Ascending aorta (tissue), 2 donors: ENCODE data around the gene GNAI2. TPM values are rescaled to one million over a fixed set of nuclear protein-coding genes. Genes with fewer than 3 reads are reported as not detected.
A peak's percentile ranks its signal among the peaks of the same experiment; 100 is the strongest.

Source experiments
- DNase-seq, 2 donors: peaks; one replicate each; pipeline ENCODE4 v3.0.0-alpha.2; 2019; ENCODE audit warnings: low spot score in 2 of 2
- H3K27ac ChIP-seq, 2 donors: fragments of 200-600 bp; sonication (generic); one replicate each; pipeline ENCODE4 v1.5.1; 2016 to 2017; ENCODE audit warnings: mild to moderate bottlenecking in 1 of 2
- H3K27me3 ChIP-seq: fragments of 200-600 bp; sonication (generic); one replicate; pipeline ENCODE4 v1.5.1; 2017
- H3K36me3 ChIP-seq, 2 donors: fragments of 200-600 bp; sonication (generic); one replicate each; pipeline ENCODE4 v1.5.1; 2016
- H3K4me1 ChIP-seq, 2 donors: fragments of 200-600 bp; sonication (generic); one replicate each; pipeline ENCODE4 v1.5.1; 2016 to 2017; ENCODE audit warnings: mild to moderate bottlenecking in 1 of 2
- H3K4me3 ChIP-seq, 2 donors: fragments of 200-600 bp; sonication (generic); one replicate each; pipeline ENCODE4 v1.5.1; 2016 to 2017; ENCODE audit warnings: mild to moderate bottlenecking in 1 of 2
- H3K9me3 ChIP-seq, 2 donors: fragments of 200-600 bp; sonication (generic); one replicate each; pipeline ENCODE4 v1.5.1; 2016
- intact Hi-C: fragments of 100-400 bp; cut with DNase I; formaldehyde crosslinking; loops from one replicate; pipeline ENCODE4 v1.15.1; 2023
- total RNA-seq: library from RNA; depleted of rRNA; stranded (reverse); fragments of >200 nt; gene quantifications from one replicate; pipeline ENCODE4 v1.1.0, GENCODE V29; 2016
- TF ChIP-seq, protein P1 (sequence below), 3 experiments: fragments of 200-600 bp in 2 of 3; fragments of 450-650 bp in 1 of 3; sonication (generic) in 2 of 3; IDR thresholded peaks; one replicate each; pipeline ENCODE4 v1.5.1; 2016 to 2019; ENCODE audit warnings: antibody characterized with exemption in 3 of 3, mild to moderate bottlenecking in 1 of 3, moderate library complexity in 1 of 3

Gene GNAI2
- total RNA-seq, 1 donor from 2014 or later, result 283 TPM

DNA sequence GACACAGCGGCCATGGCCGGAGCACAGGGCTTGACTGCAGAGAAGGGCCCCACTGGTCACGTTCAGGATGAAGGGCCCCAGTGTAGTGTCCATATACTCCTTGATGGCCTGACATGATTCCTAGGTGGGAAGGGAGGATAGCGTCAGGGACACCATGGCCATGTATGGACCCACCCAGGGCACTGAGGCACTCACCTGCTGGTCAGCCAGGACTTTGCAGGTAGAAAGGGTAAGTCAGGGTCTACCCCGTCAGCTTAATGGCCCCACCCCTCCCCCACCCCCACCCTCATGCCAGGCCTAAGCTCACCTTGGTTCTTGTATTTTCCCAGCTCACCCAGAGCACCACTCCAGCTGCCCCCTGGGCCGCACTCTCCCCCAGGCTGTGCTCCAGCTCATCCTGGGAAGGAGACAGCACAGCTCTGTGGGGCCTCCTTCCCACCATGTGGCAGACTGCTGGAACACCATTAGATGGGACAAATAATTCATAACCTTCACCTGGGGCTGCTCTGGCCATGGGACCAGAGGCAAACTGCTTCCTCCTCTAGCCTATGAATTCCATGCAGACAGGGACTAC, 64.8 kb downstream of the GNAI2 start:
- peak overlapping the region; percentile 77 to 78 for H3K27ac ChIP-seq
- H3K27me3 ChIP-seq, result no peaks in the 10 kb centered on the region
- peaks cover 13 to 19% of the 10 kb centered on the region in 2 donors for H3K4me1 ChIP-seq
- peak overlapping the region in 1 of 2 donors; percentile 89 for H3K4me3 ChIP-seq
- no peak for DNase-seq
- TF ChIP-seq, protein P1, sequence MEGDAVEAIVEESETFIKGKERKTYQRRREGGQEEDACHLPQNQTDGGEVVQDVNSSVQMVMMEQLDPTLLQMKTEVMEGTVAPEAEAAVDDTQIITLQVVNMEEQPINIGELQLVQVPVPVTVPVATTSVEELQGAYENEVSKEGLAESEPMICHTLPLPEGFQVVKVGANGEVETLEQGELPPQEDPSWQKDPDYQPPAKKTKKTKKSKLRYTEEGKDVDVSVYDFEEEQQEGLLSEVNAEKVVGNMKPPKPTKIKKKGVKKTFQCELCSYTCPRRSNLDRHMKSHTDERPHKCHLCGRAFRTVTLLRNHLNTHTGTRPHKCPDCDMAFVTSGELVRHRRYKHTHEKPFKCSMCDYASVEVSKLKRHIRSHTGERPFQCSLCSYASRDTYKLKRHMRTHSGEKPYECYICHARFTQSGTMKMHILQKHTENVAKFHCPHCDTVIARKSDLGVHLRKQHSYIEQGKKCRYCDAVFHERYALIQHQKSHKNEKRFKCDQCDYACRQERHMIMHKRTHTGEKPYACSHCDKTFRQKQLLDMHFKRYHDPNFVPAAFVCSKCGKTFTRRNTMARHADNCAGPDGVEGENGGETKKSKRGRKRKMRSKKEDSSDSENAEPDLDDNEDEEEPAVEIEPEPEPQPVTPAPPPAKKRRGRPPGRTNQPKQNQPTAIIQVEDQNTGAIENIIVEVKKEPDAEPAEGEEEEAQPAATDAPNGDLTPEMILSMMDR (IDR thresholded peaks at IDR 0.05), result no peak
- no peaks in the 10 kb centered on the region for H3K9me3 ChIP-seq
- peaks cover 0 to 10% of the 10 kb centered on the region in 2 donors for H3K36me3 ChIP-seq
- intact Hi-C loops, result no loop called here

DNA sequence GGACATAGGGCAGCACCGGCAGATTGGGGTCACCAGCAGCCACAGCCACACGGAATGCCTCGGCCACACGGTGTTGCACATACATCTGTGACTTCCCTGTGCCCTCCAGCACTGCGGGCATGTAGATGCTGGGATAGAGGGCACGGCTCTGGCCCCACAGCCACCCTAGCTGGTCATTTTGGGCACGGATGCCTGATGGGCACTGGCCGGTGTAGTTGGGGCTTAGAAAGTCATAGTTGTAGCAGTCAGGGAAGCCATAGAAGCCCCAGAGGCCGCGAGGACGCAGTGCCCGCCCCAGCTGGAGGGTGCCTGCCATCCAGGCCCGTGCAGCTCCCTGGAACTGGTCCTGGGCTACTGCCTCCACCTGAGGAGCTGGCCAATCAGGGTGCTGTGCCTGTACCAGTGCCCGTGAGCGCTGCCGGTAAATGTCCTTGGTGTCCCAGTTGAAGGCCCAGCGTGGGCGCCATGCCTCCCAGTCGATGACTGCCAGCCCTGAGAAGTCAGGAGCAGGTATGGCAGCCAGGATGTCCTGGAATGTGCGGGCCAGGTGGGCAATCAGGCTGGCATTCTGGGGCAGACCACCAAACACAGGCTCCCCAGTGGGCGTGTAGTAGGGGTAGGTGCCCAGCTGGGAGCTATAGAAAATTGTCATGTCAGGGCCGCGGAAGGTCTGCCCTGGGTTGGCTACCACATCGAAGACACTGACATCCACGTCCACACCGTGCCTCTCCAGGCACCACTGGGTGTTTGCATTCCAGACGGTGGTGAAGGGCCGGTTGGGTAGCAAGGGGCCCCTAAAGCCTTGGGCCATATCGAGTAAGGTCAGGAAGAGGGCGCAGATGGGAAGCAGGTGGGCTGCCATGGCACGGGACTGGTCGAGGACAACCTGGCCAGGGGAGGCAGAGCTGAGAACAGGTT, 66.3 kb downstream of the GNAI2 start:
- intact Hi-C loops, result no loop called here
- TF ChIP-seq, protein P1 (IDR thresholded peaks at IDR 0.05), result no peak
- Histone ChIP-seq H3K27me3 (no peaks in the 10 kb centered on the region), H3K9me3 (no peaks in the 10 kb centered on the region), H3K36me3 (no peaks in the 10 kb centered on the region), H3K4me3 (peak overlapping the region in 1 of 2 donors; percentile 17), H3K27ac (peak overlapping the region in 1 of 2 donors; percentile 38), H3K4me1 (peaks cover 13 to 19% of the 10 kb centered on the region in 2 donors)
- no peak for DNase-seq

DNA sequence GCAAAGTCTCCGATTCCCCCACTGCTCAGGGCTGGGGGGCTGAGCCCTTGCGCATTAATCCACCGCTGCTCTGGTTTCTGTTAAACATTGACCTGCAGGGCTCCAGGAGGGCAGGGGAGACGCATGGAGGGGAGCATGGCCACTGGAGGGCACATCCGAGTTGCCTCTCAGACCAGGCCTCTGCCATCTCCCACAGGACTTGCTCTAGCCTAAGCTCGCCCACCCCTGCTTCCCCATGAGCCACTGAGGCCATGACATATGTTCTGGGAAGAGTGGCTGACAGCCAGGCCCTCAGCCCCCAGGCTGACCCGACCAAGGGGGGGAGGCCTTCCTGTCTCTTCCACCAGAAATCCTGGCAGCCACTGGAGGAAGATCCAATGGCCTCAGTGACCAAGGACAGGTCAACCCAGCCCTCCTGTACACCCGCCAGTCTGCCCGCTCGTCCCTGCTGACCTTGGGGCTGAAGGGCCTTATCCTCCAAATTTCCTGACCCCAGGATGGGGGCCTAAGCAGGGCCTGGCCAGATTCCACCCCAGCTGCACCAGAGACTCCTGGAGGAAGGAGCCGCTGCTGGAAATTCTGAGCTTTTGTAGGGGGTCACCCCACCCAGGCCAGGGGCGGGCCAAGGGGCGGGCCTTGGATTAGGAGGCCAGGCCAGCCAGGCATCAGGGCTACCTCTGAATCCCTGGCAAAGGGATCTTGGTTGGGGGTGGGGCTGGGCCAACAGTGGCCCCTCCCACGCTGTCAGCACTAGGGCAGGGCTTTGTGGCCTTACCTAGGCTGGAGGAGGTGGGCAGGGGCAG, 67.2 kb downstream of the GNAI2 start, which contains the start of gene HYAL1:
Gene HYAL1, minus strand, starts transcription at position 562 of the 803 bp plus-strand sequence. CDS start 618 bp downstream, outside the sequence.
- no peaks in the 10 kb centered on the region for H3K9me3 ChIP-seq
- no peak for DNase-seq
- intact Hi-C loops, result no loop called here
- no peaks in the 10 kb centered on the region for H3K36me3 ChIP-seq
- TF ChIP-seq, protein P1 (IDR thresholded peaks at IDR 0.05), result no peak
- peaks cover 13 to 16% of the 10 kb centered on the region in 2 donors for H3K4me1 ChIP-seq
- no peaks in the 10 kb centered on the region for H3K27me3 ChIP-seq
- peak within 1 kb of the TSS; percentile 17 to 33 for H3K4me3 ChIP-seq
- peak within 1 kb of the TSS; percentile 17 to 38 for H3K27ac ChIP-seq

DNA sequence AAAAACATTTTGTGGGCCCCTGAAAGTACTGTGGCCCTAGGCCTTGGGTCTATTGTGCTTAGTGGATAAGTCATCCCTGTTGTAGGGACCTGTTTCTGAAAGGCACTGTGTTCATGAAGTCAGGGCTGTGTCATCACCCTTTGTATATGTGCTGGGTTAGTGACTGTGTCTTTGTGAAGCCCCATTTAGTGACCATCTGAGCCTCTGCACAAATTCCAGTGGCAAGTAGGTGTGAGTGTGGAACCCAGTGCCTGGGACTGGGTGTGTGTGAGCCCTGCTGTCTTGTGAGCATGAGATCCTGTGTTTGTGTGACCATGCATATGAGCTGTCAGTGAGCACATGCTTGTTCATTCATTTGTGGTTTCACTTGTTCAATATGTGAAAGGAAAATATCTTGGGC, 68.6 kb downstream of the GNAI2 start:
- Histone ChIP-seq H3K27ac (no peak overlapping the region), H3K9me3 (no peaks in the 10 kb centered on the region), H3K4me3 (no peak overlapping the region), H3K27me3 (no peaks in the 10 kb centered on the region), H3K36me3 (no peaks in the 10 kb centered on the region), H3K4me1 (peaks cover 7 to 8% of the 10 kb centered on the region in 2 donors)
- TF ChIP-seq, protein P1 (IDR thresholded peaks at IDR 0.05), result no peak
- DNase-seq, result no peak
- intact Hi-C loops, result no loop called here

Other genes with a start within 250 kb of the GNAI2 start
- 105 TPM for gene RBM5, start 147.3 kb upstream of the GNAI2 start, total RNA-seq
- gene SEMA3F, start 80.9 kb upstream of the GNAI2 start, total RNA-seq, result 75.0 TPM
- gene GNAT1, start 44.6 kb upstream of the GNAI2 start, total RNA-seq, result 4.7 TPM
- not detected for gene SLC38A3, start 30.9 kb upstream of the GNAI2 start, total RNA-seq
- gene SEMA3B, start 32.9 kb downstream of the GNAI2 start, total RNA-seq, result 24.2 TPM
- gene LSMEM2, start 42.9 kb downstream of the GNAI2 start, total RNA-seq, result not detected
- gene IFRD2, start 56.2 kb downstream of the GNAI2 start, total RNA-seq, result 231 TPM
- not detected for gene HYAL3, start 63.2 kb downstream of the GNAI2 start, total RNA-seq
- gene NAA80, start 63.2 kb downstream of the GNAI2 start, total RNA-seq, result 38.8 TPM
- 49.5 TPM for gene HYAL1, start 67.4 kb downstream of the GNAI2 start, total RNA-seq
- 449 TPM for gene HYAL2, start 86.5 kb downstream of the GNAI2 start, total RNA-seq
- gene TUSC2, start 92.0 kb downstream of the GNAI2 start, total RNA-seq, result 25.4 TPM
- 34.9 TPM for gene RASSF1, start 104.6 kb downstream of the GNAI2 start, total RNA-seq
- gene ZMYND10, start 109.5 kb downstream of the GNAI2 start, total RNA-seq, result not detected
- 37.8 TPM for gene NPRL2, start 114.6 kb downstream of the GNAI2 start, total RNA-seq
- gene CYB561D2, start 114.7 kb downstream of the GNAI2 start, total RNA-seq, result 20.2 TPM
- 55.7 TPM for gene TMEM115, start 123.3 kb downstream of the GNAI2 start, total RNA-seq